ENCODE data around the gene GALNT16.

Gene GALNT16

GRCh38 chr14:69267492-69267891 lies 7.5 kb downstream of the GALNT16 start:
- H3K4me3 ChIP-seq (ENCODE audit: low read depth, low read length): no peak overlapping the region
- DNase-seq (ENCODE audit: low read depth): no peak
- no peak for TF ChIP-seq MYC (IDR thresholded peaks at IDR 0.05; ENCODE audit: low read depth, low read length)
- TF ChIP-seq CTCF (IDR thresholded peaks at IDR 0.05; ENCODE audit: low read depth, low read length): no peak
- TF ChIP-seq POLR2A (IDR thresholded peaks at IDR 0.05; ENCODE audit: extremely low read depth, insufficient read length): no peak
- no peak for TF ChIP-seq MAX (IDR thresholded peaks at IDR 0.05; ENCODE audit: low read depth, low read length)

DNA sequence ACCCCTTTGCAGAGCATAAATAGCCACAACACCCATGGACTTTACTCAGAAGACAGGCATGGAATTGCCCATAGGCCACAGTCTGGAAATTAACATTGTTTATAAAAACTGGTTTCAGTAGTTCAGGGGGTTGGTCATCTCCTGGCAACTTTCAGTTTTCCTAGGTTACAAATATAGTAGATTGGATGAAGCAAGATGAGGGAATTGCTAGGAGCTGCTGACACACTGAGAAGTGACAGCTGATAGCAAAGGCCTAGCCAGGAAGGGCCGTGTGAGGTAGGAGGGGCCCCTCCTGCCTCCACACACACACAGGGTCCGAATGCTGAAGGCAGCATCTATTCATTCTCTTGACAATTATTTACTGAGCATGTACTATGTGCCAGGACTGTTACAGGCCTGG lies 8.3 kb downstream of the GALNT16 start:
- TF ChIP-seq POLR2A (IDR thresholded peaks at IDR 0.05; ENCODE audit: extremely low read depth, insufficient read length) (no peak), CTCF (IDR thresholded peaks at IDR 0.05; ENCODE audit: low read depth, low read length) (no peak), MYC (IDR thresholded peaks at IDR 0.05; ENCODE audit: low read depth, low read length) (no peak)
- H3K4me3 ChIP-seq (ENCODE audit: low read depth, low read length): no peak overlapping the region
- no peak for DNase-seq (ENCODE audit: low read depth)

GRCh38 chr14:69268763-69269162 lies 8.8 kb downstream of the GALNT16 start:
- TF ChIP-seq POLR2A (IDR thresholded peaks at IDR 0.05; ENCODE audit: extremely low read depth, insufficient read length) (no peak), CTCF (IDR thresholded peaks at IDR 0.05; ENCODE audit: low read depth, low read length) (no peak), MAX (IDR thresholded peaks at IDR 0.05; ENCODE audit: low read depth, low read length) (no peak)
- DNase-seq (ENCODE audit: low read depth): no peak

DNA sequence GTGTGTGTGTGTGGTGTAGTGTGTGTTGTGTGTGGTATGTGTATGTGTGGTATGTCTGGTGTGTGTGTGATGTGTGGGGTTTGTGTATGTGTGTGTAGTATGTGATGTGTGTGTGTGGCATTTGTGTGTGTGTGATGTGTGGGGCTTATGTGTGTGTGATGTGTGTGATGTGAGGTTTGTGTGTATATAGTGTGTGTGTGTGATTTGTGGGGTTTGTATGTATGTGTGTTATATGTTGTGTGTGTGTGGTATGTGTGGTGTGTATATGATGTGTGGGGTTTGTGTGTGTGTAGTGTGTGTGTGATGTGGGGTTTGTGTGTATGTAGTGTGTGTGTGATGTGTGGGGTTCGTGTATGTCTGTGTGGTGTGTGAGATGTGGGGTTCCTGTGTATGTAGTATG lies 9.4 kb downstream of the GALNT16 start:
- DNase-seq (ENCODE audit: low read depth): no peak
- TF ChIP-seq MYC (IDR thresholded peaks at IDR 0.05; ENCODE audit: low read depth, low read length) (no peak), POLR2A (IDR thresholded peaks at IDR 0.05; ENCODE audit: extremely low read depth, insufficient read length) (no peak), CTCF (IDR thresholded peaks at IDR 0.05; ENCODE audit: low read depth, low read length) (no peak), MAX (IDR thresholded peaks at IDR 0.05; ENCODE audit: low read depth, low read length) (no peak)
- no peak overlapping the region for H3K4me3 ChIP-seq (ENCODE audit: low read depth, low read length)

More at GRCh38 chr14:69268763-69269162, 8.8 kb downstream of the GALNT16 start:
- no peak overlapping the region for H3K4me3 ChIP-seq (ENCODE audit: low read depth, low read length)

DNA sequence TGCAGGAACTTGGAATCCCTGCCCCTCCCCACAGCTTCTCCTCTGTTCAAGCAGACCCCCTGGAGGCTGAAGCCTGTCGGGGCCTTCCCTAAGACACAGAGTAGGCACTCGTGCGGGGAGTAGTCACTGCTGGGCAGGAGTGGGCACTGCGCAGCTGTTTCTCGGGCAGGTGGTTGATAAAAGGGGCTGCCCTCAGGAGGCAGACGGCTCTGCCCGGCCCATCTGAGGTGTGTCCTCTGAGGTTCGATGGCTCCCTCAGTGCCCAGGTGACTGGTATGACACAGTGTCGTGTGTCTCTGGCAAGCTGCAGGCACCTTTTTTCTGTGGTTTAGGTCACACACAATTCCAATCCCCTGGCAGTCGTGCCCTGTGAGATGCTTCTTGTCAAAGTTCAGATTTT lies 10.1 kb downstream of the GALNT16 start:
- no peak for DNase-seq (ENCODE audit: low read depth)
- TF ChIP-seq CTCF (IDR thresholded peaks at IDR 0.05; ENCODE audit: low read depth, low read length) (no peak), MYC (IDR thresholded peaks at IDR 0.05; ENCODE audit: low read depth, low read length) (no peak), MAX (IDR thresholded peaks at IDR 0.05; ENCODE audit: low read depth, low read length) (no peak), POLR2A (IDR thresholded peaks at IDR 0.05; ENCODE audit: extremely low read depth, insufficient read length) (no peak)
- no peak overlapping the region for H3K4me3 ChIP-seq (ENCODE audit: low read depth, low read length)

Data from NB4 (cell line).